A549 treated with CORT108297 at 1 μM for 4 hours (cell line): ENCODE data around the gene IL20. TPM values are rescaled to one million over a fixed set of nuclear protein-coding genes. Genes with fewer than 3 reads are reported as not detected.

Experiments
- total RNA-seq: library from RNA; stranded (reverse); fragments of 200-300 nt; extraction: Qiagen RNA extraction; gene quantifications from 5 replicates; pipeline ENCODE4 v1.2.3, GENCODE V29; 2022

Gene IL20, protein sequence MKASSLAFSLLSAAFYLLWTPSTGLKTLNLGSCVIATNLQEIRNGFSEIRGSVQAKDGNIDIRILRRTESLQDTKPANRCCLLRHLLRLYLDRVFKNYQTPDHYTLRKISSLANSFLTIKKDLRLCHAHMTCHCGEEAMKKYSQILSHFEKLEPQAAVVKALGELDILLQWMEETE
- 0.06 TPM in 1 of 5 replicates, not detected in the others for total RNA-seq

DNA sequence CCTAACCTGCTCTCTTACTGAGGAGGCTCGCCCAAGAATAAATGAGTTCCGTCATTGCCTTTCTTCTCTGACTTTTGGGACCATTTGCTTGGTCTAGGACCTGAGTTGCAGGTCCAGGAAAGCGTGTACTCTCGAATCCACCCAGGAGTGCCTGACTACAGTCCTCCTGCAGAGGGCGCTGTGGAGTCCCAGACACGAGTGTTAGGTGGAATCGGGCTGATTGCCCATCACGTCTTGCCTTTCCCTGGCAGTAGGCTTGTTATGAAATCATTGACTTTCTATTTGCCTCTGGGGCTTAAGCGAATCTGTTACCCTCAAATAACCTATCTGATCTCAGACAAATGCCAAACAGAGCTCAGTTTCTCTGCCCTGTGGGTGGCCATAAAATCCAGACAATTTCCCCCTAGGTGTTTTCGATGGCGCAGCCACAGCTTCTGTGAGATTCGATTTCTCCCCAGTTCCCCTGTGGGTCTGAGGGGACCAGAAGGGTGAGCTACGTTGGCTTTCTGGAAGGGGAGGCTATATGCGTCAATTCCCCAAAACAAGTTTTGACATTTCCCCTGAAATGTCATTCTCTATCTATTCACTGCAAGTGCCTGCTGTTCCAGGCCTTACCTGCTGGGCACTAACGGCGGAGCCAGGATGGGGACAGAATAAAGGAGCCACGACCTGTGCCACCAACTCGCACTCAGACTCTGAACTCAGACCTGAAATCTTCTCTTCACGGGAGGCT lies at the start of gene IL20:
Gene IL20, plus strand, starts transcription at position 685 of the 733 bp plus-strand sequence. CDS start 230 bp downstream, outside the sequence.

DNA sequence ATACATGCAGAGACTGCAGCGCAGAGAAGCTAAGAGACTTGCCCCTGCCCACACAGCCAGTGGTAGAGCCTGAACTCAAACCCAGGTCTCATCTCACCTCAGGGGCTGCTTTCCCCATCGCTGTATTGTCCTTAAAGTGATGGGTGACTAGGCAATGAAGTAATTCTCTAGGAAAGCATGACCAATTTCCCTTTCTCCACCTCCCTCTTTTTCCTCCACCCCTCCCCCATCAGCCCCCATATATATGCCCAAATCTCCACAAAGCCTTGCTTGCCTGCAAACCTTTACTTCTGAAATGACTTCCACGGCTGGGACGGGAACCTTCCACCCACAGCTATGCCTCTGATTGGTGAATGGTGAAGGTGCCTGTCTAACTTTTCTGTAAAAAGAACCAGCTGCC lies 31.8 kb downstream of the IL20 start, which contains the start of gene IL24:
Gene IL24, plus strand, starts transcription at position 269 of the 400 bp plus-strand sequence. CDS start 390 bp downstream, outside the sequence.

Other genes starting within 250 kb of the IL20 start
- 8.3 to 10.3 TPM (median 9.1 TPM) in 5 replicates for gene DYRK3, start 230.1 kb upstream of the IL20 start, total RNA-seq
- gene MAPKAPK2, start 180.7 kb upstream of the IL20 start, total RNA-seq = 61.6 to 72.7 TPM (median 67.9 TPM) in 5 replicates
- not detected in 5 replicates for gene IL19, start 94.8 kb upstream of the IL20 start, total RNA-seq
- not detected in 5 replicates for gene IL10, start 93.1 kb upstream of the IL20 start, total RNA-seq
- 0.27 to 0.57 TPM (median 0.33 TPM) in 5 replicates for gene IL24, start 31.8 kb downstream of the IL20 start, total RNA-seq
- 3.3 to 6.3 TPM (median 4.9 TPM) in 5 replicates for gene FCMR, start 56.3 kb downstream of the IL20 start, total RNA-seq
- gene PIGR, start 80.8 kb downstream of the IL20 start, total RNA-seq = not detected in 5 replicates
- gene FCAMR, start 104.8 kb downstream of the IL20 start, total RNA-seq = not detected in 5 replicates
- gene C1orf116, start 167.1 kb downstream of the IL20 start, total RNA-seq = 3.8 to 5.4 TPM (median 4.5 TPM) in 5 replicates
- gene YOD1, start 185.6 kb downstream of the IL20 start, total RNA-seq = 5.6 to 7.4 TPM (median 6.4 TPM) in 5 replicates
- 5.2 to 6.6 TPM (median 6.1 TPM) in 5 replicates for gene PFKFB2, start 187.7 kb downstream of the IL20 start, total RNA-seq
- 1.4 to 1.8 TPM (median 1.6 TPM) in 5 replicates for gene C4BPB, start 223.2 kb downstream of the IL20 start, total RNA-seq
- 0.37 to 1.0 TPM (median 0.72 TPM) in 5 replicates for gene C4BPA, start 238.6 kb downstream of the IL20 start, total RNA-seq